MG63 (cell line): ENCODE results near the gene EXOC2. TPM values are rescaled to one million over a fixed set of nuclear protein-coding genes. Genes with fewer than 3 reads are reported as not detected.
"Not testable (repeated sequence)": the region's sequence is repeated elsewhere in the genome, so short reads cannot be mapped to it uniquely, and the experiment has no call there.

Experiments used
- DNase-seq: peaks from one replicate; pipeline ENCODE4 v3.0.0-alpha.2; 2020
- H3K27me3 ChIP-seq: fragments of 250-450 bp; sonication (Bioruptor Pico); 2 replicates; pipeline ENCODE4 v1.5.1; 2020; ENCODE audit warnings: mild to moderate bottlenecking, moderate library complexity
- H3K36me3 ChIP-seq: fragments of 250-450 bp; sonication (Bioruptor Pico); 2 replicates; pipeline ENCODE4 v1.5.1; 2020; ENCODE audit warnings: mild to moderate bottlenecking, moderate library complexity
- H3K4me3 ChIP-seq: fragments of 250-450 bp; sonication (Bioruptor Pico); 2 replicates; pipeline ENCODE4 v1.5.1; 2020; ENCODE audit warnings: mild to moderate bottlenecking, moderate library complexity
- H3K9me3 ChIP-seq: fragments of 250-450 bp; sonication (Bioruptor Pico); 2 replicates; pipeline ENCODE4 v1.5.1; 2020; ENCODE audit warnings: mild to moderate bottlenecking, moderate library complexity
- total RNA-seq: library from RNA; depleted of rRNA; stranded (reverse); fragments of >200 nt; shearing (Covaris generic); gene quantifications from 2 replicates; pipeline ENCODE4 v1.2.3, GENCODE V29; 2014; ENCODE audit warnings: low replicate concordance

EXOC2 gene
- total RNA-seq, 1 experiment from 2014 or later: 16.9 TPM

DNA sequence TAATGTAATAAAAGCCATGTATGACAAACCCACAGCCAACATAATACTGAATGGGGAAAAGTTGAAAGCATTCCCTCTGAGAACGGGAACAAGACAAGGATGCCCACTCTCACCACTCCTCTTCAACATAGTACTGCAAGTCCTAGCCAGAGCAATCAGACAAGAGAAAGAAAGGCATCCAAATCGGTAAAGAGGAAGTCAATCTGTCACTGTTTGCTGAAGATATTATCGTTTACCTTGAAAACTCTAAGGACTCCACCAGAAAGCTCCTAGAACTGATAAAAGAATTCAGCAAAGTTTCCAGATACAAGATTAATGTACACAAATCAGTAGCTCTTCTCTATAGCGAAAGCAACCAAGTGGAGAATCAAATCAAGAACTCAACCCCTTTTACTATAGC is 29.2 kb downstream of the EXOC2 start:
- H3K4me3 ChIP-seq, H3K36me3 ChIP-seq, H3K9me3 ChIP-seq, H3K27me3 ChIP-seq, DNase-seq: not testable (repeated sequence)

DNA sequence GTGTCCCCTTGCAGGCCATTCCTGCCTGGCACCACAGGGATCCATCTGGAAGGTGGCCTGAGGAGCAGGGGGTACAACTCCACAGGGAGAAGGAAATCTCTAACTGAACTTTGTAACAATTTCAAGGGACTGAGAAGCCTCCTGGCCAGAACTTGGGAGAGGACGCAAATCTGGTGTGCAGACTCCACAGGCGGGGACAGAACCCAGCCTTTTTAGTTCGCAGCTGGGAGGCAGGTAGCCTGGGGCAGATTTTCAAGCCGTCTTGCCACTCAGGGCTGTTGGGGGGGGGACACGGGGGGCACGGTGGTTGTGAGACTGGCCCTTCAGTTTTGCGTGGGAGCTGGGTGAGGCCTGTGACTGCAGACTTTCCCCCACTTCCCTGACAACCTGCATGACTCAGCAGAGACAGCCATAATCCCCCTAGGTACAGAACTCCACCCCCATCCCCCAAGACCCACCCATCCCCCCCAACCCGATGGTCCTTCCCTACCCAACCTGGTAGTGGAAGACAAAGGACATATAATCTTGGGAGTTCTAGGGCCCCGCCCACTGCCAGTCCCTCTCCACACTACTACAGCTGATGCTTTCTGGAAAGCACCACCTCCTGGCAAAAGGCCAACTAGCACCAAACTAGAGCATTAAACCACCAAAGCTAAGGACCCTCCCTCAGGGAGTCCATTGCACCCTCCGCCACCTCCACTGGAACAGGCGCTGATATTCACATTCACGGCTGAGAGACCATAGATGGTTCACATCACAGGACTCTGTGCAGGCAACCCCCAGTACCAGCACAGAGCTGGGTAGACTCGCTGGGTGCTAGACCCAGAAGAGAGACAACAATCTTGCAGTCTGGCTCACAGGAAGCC is 33.0 kb downstream of the EXOC2 start:
- Histone ChIP-seq H3K27me3 (no peaks in the 10 kb centered on the region), H3K36me3 (no peaks in the 10 kb centered on the region), H3K9me3 (no peaks in the 10 kb centered on the region), H3K4me3 (no peak overlapping the region)
- no peak for DNase-seq

DNA sequence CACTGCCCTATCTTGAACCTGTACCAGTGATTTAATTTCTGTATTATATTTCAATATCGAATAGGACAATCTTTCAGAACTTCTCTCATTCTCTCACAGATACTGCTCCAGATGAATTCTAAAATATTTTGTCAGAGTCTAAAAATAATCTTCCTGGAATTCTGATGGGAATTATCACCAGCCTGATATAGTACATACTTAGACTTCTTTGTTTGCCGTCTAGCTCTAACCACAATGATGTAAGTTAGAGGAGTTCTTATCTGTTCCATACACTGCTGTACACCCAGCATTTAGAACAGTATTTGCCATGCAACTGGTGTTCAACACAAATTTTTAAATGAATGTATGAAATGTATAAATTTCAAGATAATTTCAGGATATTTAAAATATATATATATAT is 34.7 kb downstream of the EXOC2 start:
- no peak for DNase-seq
- H3K9me3 ChIP-seq: no peaks in the 10 kb centered on the region
- H3K27me3 ChIP-seq: no peaks in the 10 kb centered on the region
- H3K4me3 ChIP-seq: no peak overlapping the region
- no peaks in the 10 kb centered on the region for H3K36me3 ChIP-seq

DNA sequence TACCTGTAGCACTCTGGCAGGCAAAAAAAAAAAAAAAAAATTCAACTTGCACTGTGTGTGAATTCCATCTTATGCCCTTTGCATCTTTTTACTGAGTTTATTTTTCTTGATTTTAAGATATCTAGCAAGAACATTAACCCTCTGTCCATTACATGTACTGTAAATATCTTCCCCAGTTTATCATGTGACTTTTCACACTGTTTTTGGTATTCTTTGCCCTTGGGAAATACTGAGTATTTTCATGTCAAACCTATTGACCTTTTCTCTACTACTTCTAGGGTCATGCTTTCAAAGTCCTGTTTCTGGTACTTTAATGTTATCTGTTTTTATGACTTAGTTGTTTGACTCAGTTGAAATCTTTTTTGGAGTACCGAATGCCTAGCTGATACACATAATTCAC is 35.2 kb downstream of the EXOC2 start:
- no peak for DNase-seq
- Histone ChIP-seq H3K4me3 (no peak overlapping the region), H3K36me3 (no peaks in the 10 kb centered on the region), H3K27me3 (no peaks in the 10 kb centered on the region), H3K9me3 (no peaks in the 10 kb centered on the region)

DNA sequence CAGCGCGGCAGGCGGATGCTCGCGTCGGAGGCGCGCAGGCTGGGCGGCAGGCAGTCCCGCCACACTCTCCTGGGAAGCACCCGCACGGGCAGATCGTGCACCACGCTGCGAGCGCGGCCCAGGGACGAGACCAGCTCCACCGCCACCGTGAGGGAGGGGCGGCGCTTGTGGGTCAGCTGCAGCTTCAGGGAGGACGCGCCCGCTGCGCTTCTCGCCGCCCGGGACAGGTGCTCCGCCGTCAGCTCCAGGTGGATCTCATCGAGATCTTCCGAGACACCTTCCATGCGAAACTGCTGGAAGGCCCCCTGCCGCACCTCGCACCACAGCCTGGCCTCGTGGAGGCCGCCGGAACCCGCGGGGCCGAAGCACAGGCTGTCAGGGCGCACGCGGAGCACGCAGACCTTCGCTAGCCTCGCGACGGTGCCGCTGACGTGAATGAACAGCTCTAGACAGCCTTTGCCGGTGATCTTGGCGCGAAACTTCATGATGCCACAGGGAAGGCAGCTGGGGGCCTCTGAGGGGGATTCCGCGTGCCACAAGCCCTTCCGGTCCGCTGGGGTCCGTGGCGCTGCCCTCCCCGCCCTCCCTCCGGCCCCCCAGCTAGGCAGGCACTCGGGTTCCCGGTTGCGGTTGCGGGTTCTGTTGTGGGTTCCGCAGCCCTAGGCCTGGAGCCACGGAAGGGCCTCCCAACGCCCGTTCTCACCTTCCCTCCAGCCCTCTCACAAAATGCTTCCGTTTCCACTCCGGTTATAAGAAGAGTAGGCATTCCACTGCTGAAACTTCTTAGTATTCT is 36.3 kb downstream of the EXOC2 start, which contains the start of gene HUS1B:
HUS1B (minus strand) TSS at position 641 of the 793 bp plus-strand sequence; CDS start at position 485, 156 bp downstream.
- DNase-seq: no peak
- Histone ChIP-seq H3K4me3 (no peak within 1 kb of the TSS), H3K36me3 (no peaks in the 10 kb centered on the region), H3K27me3 (no peaks in the 10 kb centered on the region), H3K9me3 (no peaks in the 10 kb centered on the region)

DNA sequence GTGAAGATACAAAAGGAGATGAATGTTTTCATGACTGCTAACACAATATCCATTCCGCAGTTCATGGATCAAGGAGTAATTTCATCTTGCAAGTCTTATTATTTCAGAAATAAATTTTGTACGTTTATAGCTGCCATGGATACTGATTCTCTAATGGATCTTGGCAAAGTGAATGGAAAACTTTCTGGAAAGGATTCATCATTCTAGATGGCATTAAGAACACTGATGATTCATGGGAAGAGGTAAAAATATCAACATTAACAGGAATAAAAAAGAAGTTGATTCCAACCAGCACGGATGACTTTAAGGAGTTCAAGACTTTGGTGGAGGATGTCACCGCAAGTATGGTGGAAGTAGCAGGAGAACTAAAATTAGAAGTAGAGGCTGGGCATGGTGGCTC is 38.8 kb downstream of the EXOC2 start:
- Histone ChIP-seq H3K36me3 (no peaks in the 10 kb centered on the region), H3K27me3 (no peaks in the 10 kb centered on the region), H3K4me3 (no peak overlapping the region), H3K9me3 (no peaks in the 10 kb centered on the region)
- no peak for DNase-seq

DNA sequence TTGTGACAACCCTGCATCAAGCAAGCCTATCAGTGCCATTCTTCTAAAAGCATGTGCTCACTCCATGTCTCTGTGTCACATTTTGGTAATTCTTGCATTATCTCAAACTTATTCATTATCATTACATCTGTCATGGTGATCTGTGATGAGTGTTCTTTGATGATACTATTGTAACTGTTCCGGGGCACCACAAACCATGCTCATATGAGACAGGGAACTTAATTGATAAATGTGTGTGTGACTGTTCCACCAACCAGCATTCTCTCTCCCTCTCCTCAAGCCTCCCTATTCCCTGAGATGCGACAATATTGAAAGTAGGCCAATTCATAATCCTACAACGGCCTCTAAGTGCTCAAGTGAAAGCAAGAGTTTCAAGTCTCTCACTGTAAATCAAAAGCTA is 40.1 kb downstream of the EXOC2 start:
- no peak for DNase-seq
- H3K4me3 ChIP-seq: no peak overlapping the region
- H3K36me3 ChIP-seq: no peaks in the 10 kb centered on the region
- H3K27me3 ChIP-seq: no peaks in the 10 kb centered on the region
- H3K9me3 ChIP-seq: no peaks in the 10 kb centered on the region

DNA sequence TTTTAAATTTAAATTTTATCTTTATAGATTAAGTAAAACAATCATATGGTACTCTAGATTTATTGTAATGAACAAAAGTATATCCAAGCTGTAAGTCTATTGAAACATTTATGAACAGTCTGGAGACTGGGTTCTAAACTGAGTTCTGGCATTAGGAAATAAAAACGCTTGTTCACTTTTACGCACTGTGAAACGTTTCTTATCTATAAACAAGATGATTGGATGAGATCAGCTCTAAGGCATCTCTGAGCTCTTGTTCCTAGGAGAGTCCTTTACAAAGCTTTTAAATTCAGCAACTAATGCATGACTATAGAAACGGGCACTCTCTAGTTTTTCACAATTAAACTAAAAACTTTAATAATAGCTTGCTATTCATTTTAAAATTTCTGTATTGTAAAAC is 42.8 kb downstream of the EXOC2 start:
- Histone ChIP-seq H3K27me3 (no peaks in the 10 kb centered on the region), H3K4me3 (no peak overlapping the region), H3K36me3 (no peaks in the 10 kb centered on the region), H3K9me3 (no peaks in the 10 kb centered on the region)
- no peak for DNase-seq

DNA sequence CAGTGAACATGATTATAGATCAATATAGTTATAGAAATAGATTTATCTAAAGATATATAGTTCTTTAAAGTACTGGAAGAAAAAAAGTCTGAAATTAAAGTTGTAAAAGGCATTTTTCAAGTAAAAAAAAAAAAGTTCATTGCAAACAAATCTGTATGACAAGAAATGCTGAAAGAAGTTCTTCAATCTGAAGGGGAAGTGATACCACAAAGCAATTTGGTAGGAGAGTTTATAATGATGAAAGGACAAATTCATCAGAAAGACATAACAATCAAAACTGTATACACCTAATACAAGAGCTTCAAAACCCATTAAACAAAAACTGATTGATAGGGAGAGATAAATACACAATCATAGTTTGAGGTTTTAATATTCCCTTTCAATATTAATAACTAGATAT is 50.1 kb downstream of the EXOC2 start:
- no peak overlapping the region for H3K4me3 ChIP-seq
- no peaks in the 10 kb centered on the region for H3K9me3 ChIP-seq
- H3K36me3 ChIP-seq: no peaks in the 10 kb centered on the region
- no peaks in the 10 kb centered on the region for H3K27me3 ChIP-seq
- DNase-seq: no peak

DNA sequence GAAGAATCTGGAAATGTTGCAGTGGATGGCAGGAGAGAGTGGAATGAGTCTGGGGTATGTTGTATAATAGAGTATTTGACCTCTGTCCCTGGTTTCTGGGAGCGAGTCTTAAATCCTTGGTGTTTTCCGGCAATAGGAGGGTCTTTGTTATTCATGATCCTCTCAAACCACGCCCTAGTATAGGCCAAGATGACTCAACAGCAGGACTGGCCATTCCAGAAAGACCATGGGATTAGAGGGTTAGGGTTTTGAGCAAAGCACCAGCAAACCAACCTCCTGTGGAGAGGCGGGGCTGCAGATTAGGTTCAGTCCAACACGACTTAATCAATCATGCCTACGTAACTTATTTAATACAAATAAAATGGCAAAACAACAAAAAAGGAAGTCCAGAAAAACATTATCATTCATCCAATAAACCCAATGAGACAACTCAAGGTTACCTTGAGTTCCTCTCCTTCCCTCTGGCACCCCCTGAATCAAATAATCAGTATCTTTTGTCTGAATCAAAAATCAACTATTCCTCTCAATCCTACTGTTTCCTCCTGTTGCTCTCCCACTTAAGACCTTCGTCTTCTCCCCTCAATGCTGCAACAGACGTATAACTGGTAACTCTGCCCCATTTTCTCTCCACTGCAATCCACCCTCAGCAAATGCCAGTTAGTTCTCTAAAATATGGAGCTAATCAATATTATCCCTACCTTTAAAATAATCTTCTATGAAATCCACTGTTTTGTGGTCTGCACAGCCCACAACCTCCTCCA is 51.5 kb downstream of the EXOC2 start:
- Histone ChIP-seq H3K36me3 (no peaks in the 10 kb centered on the region), H3K27me3 (no peaks in the 10 kb centered on the region), H3K9me3 (no peaks in the 10 kb centered on the region)

DNA sequence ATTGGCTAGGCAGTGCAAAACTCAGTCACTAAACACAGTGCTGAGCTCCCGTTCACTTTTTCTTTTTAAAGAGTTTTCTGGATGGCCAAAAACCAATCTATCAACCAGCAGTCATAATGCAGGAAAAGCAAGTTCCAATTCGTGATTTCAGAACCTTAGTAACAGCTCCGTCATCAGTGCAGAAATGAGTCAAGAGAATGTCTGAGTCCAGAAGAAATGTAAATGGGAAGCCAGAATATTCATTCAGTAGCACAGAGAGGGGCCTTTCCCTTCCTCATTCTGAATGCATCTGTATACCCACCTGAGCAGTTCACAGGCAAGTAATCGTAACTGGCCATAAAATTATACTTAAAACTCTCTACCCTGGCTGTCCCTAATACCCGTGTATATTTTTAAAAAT is 56.5 kb downstream of the EXOC2 start:
- Histone ChIP-seq H3K27me3 (no peaks in the 10 kb centered on the region), H3K9me3 (no peaks in the 10 kb centered on the region), H3K4me3 (no peak overlapping the region), H3K36me3 (no peaks in the 10 kb centered on the region)
- DNase-seq: no peak

More for the DNA sequence above, 51.5 kb downstream of the EXOC2 start:
- H3K4me3 ChIP-seq: no peak overlapping the region
- no peak for DNase-seq

DNA sequence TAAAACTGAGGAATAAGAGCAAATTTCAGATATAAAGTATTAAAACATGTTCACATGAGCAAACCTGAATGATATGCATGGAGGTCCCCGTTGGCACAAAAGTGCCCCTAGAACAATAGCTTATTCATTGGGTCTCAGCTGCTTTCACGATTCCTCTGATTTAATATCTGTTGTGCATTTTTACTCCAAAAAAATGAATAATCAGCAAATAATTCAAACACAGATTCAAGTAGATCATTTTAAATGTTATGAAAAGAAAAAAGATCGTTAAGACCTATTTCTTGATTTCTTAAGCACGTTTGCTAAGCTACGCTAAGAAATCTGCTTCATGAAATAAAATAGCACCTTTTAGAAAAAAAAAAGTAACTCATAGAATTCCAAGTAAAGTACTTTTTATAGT is 57.7 kb downstream of the EXOC2 start:
- Histone ChIP-seq H3K27me3 (no peaks in the 10 kb centered on the region), H3K36me3 (no peaks in the 10 kb centered on the region), H3K9me3 (no peaks in the 10 kb centered on the region), H3K4me3 (no peak overlapping the region)
- DNase-seq: no peak

DNA sequence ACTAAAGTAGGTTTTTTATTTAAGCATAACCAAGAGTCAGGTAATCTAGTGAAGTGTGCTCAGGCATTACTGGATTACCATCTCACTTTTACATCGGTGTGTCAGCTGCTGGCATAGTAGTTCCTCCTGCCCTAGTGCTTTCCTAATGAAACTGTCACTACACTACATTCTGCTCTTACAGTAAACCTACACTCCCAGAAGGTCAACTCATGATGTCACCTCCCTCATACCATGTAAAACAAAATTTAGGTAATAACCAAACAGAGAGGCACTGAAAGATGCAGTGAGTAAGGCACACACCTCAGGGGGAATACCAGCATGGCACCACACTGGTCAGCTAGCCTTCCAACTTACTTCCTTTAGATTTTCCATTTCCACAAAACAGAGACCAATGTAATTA is 59.3 kb downstream of the EXOC2 start:
- H3K4me3 ChIP-seq: no peak overlapping the region
- no peak for DNase-seq
- H3K36me3 ChIP-seq: no peaks in the 10 kb centered on the region
- no peaks in the 10 kb centered on the region for H3K27me3 ChIP-seq
- H3K9me3 ChIP-seq: no peaks in the 10 kb centered on the region

DNA sequence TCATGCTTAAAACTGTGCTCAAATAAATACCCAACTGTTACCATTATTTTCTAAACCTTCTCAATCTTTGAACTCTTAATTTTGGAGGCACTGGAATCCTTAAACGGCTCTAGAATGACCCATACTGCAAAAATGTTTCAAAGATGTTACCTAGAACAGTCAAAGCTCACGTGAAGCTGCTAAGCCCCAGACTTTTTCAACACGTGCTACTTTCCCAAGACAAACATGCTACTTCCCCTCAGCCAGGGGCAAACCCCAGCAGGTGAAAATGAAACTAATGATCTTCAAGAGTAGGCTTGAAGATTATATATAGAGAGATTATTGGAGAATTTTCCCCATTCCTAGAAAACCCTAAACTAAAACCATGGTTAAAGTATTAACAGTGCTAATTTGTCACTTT is 64.2 kb downstream of the EXOC2 start:
- H3K27me3 ChIP-seq: no peaks in the 10 kb centered on the region
- no peaks in the 10 kb centered on the region for H3K36me3 ChIP-seq
- DNase-seq: no peak
- no peaks in the 10 kb centered on the region for H3K9me3 ChIP-seq
- no peak overlapping the region for H3K4me3 ChIP-seq

DNA sequence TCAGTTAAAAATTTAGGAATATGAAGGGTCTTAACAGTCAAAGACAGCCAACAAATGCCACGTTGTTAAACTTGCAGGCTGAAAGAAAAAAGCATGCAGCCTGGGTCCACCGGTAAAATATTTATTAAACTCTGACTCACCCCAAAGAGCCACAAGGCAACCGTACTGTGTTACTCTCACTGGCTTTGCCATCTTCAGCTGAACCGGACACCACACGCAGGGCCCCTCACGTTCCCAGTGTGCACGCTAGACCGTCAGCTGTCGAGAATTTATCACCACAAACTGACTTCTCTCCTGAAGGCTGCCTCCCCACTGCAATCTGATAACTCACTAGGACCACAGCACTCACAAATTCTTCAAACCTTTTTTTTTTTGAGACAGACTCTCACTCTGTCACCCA is 66.7 kb downstream of the EXOC2 start:
- H3K27me3 ChIP-seq: no peaks in the 10 kb centered on the region
- no peak for DNase-seq
- H3K9me3 ChIP-seq: no peaks in the 10 kb centered on the region
- H3K36me3 ChIP-seq: no peaks in the 10 kb centered on the region
- no peak overlapping the region for H3K4me3 ChIP-seq

DNA sequence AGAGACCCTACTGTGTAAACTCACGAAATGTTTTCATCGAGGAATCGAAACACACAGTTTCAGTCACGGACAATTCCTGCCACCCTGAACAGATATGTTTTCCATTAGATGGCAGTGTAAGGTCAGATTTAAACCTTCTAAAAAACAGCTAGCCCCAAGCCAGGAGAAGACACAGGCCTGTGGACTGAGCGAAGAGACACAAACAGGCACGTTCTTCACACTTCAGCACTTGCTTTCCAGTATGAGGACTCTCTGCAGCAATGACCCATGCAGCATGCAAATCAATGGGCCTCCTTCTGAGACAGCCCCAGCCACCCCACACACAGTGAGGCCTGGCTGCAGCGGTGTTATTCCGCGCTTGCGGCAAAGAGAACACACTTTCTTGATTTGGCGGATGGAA is 68.0 kb downstream of the EXOC2 start:
- H3K36me3 ChIP-seq: no peaks in the 10 kb centered on the region
- H3K4me3 ChIP-seq: no peak overlapping the region
- no peaks in the 10 kb centered on the region for H3K27me3 ChIP-seq
- H3K9me3 ChIP-seq: no peaks in the 10 kb centered on the region
- no peak for DNase-seq

DNA sequence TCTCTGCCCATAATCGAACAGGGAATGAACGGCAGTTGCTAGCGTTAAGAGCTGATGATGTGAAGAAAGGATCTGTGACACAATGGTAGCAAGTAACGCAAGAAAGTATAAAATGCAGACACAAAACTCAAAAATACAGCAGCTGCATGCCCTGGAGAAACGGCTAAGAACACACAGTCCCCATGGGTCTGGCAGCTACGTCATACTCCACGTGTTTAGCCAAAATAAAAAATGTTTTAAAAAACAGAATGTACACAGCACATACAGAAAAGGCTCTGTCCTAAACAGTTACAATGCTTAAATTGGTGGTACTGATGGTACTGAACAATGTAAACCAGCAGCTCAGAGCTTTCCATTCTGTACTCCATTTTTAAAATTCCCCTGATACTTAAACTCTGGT is 70.5 kb downstream of the EXOC2 start:
- no peak overlapping the region for H3K4me3 ChIP-seq

More for the DNA sequence above, 70.5 kb downstream of the EXOC2 start:
- Histone ChIP-seq H3K27me3 (no peaks in the 10 kb centered on the region), H3K9me3 (no peaks in the 10 kb centered on the region), H3K36me3 (no peaks in the 10 kb centered on the region)
- DNase-seq: no peak
